A204.1 (cell line): Measurements from ENCODE around the gene TEDC1.

Experiments used
- FAIRE-seq: peaks from 2 replicates; lab custom pipeline; 2012; peaks lifted over from hg19 to GRCh38; lab: Jason Lieb, UNC

Gene TEDC1

DNA sequence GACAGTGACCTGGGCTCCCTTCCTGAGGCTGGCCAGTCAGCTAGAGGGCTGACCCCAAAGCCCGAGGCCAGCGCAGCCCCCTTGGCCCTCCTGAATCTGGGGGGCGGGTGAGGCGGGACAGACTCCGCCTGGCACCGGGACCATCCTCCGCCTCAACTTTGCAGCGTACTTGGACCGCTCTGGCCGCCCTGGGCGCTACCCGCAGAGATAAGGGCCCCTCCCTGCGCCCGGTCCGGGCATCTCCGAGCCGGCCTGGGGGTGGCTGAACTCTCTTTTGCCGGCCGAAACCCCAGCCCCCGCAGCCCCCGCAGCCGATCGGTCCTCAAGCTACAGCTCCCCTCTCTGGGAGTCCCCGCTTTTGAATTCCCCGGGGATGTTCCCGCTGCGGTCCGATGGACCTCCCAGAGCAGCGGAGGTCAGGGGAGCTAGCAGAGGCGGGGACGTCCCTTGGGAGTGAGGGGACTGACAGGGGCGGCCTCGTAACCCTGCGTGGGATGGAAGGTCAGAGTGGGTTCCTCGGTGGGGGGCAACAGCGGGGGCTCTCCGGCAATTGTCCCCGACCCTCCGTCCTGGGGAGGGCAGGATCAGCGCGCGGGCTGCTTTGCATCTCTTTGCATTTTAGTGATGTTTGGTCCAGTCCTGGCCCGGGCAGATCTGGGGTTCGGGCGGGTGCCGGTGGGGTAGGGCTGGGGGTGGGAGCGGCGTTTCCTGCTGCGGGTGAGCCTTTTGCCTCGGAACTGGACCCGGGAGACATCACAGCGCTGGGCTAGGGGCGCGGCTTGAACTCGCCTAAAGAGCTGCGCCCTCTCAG is 4.7 kb upstream of the TEDC1 start, which contains the start of gene CRIP1:
TSS of gene CRIP1 (plus strand) at position 724 of the 811 bp plus-strand sequence. CDS start 374 bp downstream, outside the sequence.
- no peak for FAIRE-seq

- FAIRE-seq, result no peak
Measured at GRCh38 chr14:105486974-105487448, 4.0 kb upstream of the TEDC1 start.

DNA sequence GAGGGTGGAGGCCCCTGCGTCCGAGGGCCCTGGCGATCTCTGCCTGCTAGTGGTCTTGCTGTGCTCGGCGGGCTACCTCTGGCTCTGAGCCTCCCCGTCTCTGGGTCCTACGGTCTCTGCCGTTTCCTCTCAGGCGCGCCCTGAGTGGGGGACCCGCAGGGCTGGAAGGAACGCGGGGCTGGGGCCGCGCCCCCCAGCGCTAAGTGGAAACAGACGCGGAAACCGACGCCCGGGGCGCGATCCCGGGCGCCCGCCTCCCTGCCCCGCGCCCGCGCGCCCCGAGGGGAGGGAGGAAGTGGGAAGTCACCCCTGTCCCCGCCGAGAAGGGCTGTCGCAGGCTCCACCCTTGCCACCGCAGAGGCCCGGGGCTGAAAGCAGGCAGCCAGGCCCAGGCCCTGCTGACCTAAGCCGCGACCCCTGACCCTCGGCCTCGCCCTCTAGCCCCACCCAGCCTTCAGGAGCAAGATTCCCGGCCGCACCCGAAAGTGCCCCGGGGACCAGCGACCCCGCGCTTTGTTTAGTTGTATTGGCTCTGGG is 3.5 kb upstream of the TEDC1 start:
- FAIRE-seq, result no peak

GRCh38 chr14:105487986-105488777 is 2.9 kb upstream of the TEDC1 start:
- no peak for FAIRE-seq

- FAIRE-seq, result no peak
Measured at GRCh38 chr14:105488781-105489541, 2.1 kb upstream of the TEDC1 start.

DNA sequence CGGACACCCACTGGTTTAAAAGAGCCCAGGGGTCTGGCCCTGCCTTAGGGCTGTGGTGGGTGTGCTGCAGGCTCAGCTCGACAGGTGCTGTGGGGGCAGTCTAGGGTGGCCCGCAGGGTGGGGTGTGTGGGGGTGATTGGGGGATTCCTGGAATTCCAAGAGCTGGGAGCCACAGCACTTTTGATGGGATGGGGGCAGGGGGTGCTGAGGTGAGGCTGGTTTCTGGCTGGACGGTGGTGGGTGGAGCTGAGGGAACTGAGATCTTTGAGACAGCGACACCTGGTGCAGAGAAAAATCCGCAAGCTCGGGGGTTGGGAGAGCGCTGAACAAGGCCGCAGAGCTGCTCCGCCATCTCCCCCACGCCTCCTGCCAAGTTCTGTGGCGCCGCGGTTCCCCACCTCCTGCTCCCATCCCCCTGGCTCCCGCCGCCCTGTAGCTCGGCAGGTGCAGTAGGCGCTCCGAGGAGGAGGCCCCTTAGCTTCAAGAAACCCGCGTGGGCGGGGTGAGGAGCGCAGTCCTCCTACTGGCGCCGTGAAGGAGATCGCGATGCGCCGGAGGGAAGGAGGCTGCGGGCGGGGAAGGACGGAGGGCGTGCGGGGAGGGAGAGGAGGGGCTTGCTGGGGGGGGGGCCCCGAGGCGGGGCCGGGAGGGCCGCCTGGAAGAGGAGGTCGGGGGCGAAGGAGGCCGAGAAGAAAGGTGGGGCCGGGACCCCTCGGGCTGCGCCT is 1.3 kb upstream of the TEDC1 start:
- FAIRE-seq, result no peak

DNA sequence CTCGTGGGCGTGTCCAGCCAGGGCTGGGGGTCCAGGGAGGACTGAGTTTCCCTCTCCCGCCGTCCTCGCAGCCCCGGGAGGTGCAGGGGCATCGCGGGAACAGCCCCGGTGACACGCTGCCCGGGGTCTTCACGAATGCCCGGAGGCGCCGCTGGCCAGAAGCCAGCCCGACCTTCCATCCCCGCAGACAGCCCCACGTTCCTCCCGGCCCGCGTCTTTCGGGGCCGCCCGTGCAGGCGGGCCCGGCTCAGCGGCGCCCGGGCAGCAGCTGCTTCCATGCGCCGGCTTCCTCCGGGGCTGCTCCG is 827 bp upstream of the TEDC1 start:
- FAIRE-seq, result no peak

DNA sequence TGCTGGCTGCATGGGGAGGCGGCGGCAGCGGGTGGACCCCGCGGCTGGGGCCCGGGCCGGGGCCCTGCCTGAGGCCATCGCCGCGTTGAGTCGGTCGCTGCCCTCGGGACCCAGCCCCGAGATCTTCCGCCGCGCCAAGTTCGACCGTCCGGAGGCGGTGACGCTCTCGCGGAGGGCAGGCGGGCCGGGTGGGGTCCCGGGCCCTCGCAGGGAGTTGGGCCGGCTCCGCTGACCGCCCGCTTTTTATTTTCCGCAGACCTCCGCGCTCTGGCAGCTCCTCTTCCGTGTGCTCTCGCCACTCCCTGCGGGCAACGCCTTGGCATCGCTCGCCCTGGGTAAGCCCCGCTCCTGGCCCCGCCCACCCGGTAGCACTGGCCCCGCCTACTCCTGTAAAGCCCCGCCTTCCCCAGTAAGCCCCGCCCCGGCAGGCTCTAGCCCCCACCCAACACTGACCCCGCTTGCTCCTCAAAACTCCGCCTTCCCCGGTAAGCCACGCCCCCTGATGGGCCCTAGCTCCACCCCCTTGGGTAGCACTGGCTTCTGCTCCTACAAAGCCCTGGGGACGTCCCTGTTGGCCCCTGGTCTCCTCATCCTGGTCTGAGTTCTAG is 424 bp downstream of the TEDC1 start:
- no peak for FAIRE-seq

- no peak for FAIRE-seq
Measured at GRCh38 chr14:105492031-105492970, 1.3 kb downstream of the TEDC1 start.

- FAIRE-seq, result no peak
Measured at GRCh38 chr14:105492971-105493871, 2.2 kb downstream of the TEDC1 start.

DNA sequence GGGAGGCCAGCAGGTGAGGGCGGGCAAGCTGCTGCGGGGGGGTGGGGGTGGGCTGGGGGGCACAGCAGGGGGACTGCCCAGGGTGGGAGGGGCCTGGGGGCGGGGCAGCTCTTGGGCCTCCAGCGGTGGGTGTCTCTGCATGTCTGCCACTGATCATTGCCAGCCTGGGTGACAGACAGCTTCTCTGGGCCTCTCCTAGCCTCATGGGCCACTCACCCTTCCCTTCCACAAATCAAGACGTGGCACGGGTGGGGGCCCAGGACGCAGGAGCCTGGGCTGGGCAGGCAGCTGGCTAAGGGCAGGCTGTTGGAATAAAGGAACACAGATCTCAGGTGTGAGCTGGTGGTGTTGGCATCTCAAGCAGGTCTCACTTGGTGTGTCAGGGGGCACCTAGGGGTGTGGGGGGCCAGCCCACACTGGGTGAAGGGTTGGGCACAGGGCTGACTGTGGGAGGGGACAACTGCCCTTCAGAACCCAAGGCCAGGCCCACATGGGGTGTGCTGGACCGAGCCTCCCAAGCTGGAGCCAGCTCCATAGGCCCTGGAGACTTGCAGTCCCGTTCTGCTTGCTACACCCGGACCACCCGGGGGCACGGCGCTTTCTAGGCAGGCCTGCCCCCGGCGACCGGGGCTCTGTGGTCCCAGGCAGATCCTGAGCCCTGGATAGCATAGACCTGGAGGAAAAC is 3.0 kb downstream of the TEDC1 start:
- no peak for FAIRE-seq

- FAIRE-seq, result no peak
Measured at GRCh38 chr14:105494606-105494929, 3.5 kb downstream of the TEDC1 start.

DNA sequence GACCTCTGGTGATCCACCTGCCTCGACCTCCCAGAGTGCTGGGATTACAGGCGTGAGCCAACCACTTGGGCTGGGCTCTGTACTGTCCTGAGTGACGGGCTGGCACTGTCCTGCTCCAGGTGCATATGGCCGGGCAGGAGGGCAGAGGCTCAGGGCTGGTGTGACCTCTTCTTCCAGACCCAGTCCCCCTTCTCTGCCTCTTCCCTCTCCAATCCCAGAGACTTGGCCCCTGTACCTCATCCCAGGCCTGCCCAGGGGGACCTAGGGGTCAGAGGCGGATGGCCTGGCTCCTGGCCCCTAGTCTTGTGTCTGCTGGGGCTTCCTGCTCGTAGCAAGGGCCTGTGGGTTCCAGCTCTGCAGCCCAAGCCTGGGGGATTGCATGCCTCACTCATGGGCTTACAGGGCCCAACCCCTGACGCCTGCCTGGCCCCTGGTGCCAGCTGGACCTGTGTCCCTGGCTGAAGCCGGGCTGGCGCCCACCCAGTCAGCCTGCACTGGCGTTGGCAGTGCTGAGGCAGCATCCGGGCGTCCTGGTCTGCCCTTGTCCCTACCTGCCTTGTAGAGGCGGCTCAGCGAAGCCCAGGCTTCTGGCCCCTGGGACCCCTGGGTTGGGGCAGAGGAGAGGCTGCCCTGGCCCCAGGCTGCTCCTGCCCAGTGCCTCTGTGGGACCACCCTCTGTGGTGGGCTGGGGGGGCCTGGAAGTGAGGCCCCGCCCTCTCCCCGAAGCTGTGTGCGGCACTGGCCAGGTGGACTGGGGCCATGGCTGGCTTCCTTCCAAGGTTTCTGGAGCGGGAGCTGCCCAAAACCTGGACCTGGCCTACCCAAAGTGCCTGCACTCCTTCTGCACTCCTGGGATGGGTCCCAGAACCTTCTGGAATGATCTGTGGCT is 4.3 kb downstream of the TEDC1 start:
- no peak for FAIRE-seq

DNA sequence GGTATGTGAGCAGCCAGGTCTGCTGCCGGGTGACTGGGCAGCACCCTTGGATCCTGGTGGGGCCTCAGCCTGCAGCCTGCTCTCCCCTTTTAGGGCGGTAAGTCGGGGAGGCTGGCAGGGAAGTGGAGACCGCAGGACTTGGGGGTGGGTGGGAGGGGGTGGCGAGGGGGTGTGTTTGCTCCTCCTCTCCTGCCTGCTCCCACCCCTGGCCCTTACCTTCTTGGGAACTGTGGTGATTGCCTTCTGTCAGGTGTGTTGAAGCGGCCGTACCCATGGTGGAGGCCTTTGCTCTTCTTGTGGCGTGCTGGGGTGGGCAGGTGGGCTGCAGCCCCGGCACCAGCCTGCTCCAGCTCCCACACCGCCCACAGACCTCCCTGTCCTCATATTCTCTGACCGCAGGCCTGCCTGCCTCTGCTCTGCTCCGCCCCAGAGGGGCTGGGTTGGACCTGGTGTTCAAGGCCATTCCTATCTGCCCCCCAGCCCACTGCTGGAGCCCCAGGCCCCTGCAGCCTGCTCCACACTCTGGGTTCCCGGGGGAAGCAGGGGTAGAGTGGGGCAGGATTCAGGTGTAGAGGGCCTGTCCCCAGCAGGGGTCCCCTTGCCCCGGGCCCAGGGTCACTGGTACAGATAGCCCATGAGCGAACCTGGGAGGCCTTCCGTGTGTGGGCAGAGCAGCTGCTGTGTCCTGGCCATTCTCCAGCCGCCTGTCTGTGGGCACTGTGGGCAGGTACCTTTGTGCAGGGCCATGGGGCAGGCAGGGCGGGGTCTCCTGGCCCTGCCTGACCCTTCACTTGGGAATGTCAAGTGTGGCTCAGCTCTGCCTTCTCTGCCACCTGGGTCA is 5.2 kb downstream of the TEDC1 start:
- no peak for FAIRE-seq

GRCh38 chr14:105496831-105497591 is 6.0 kb downstream of the TEDC1 start:
- no peak for FAIRE-seq
